Measurements from ENCODE around the gene PASD1.

- TF ChIP-seq USF2 (IDR thresholded peaks at IDR 0.05; ENCODE audit: borderline replicate concordance, low read depth, low read length) (no peak), CTCF (IDR thresholded peaks at IDR 0.05 in 2 of 3, conservative IDR thresholded peaks at IDR 0.05 in 1 of 3; ENCODE audit: control insufficient read depth in 2 of 3, extremely low read depth in 1 of 3, insufficient read depth in 1 of 3, low read depth in 3 of 3, low read length in 3 of 3) (no peak), POLR2A (IDR thresholded peaks at IDR 0.05; ENCODE audit: low read depth, low read length) (no peak), ZNF274 (IDR thresholded peaks at IDR 0.05; ENCODE audit: insufficient read depth, insufficient read length) (no peak), ETV6 (conservative IDR thresholded peaks at IDR 0.05 in 1 of 2, IDR thresholded peaks at IDR 0.05 in 1 of 2; ENCODE audit: borderline replicate concordance in 1 of 2, low read depth in 1 of 2) (no peak)
Measured at GRCh38 chrX:151714362-151714761, 150.9 kb downstream of the PASD1 start.
